Transverse colon (tissue), 4 donors: ENCODE results near the gene CTTN. TPM values are rescaled to one million over a fixed set of nuclear protein-coding genes. Genes with fewer than 3 reads are reported as not detected.

ENCODE experiments used
- DNase-seq: peaks from one replicate; pipeline ENCODE4 v3.0.0-alpha.2; 2019
- H3K27ac ChIP-seq, 4 donors: fragments of 200-600 bp; sonication (generic); 2 replicates each; pipeline ENCODE4 v1.5.1; 2016 to 2018; ENCODE audit warnings: inconsistent platforms in 4 of 4
- H3K27me3 ChIP-seq: fragments of 200-600 bp; sonication (generic); 2 replicates; pipeline ENCODE4 v1.5.1; 2017; ENCODE audit warnings: inconsistent platforms
- H3K36me3 ChIP-seq, 4 donors: fragments of 200-600 bp; sonication (generic); 2 replicates each; pipeline ENCODE4 v1.5.1; 2017 to 2019; ENCODE audit warnings: inconsistent platforms in 4 of 4
- H3K4me1 ChIP-seq, 4 donors: fragments of 200-600 bp; sonication (generic); 2 replicates each; pipeline ENCODE4 v1.5.1; 2017 to 2020; ENCODE audit warnings: inconsistent platforms in 4 of 4
- H3K4me3 ChIP-seq, 4 donors: fragments of 200-600 bp; sonication (generic); 1 replicate in 1 of 4; 2 replicates in 3 of 4; pipeline versions ENCODE4 v1.5.1 to v1.6.1; 2017 to 2019; ENCODE audit warnings: inconsistent platforms in 4 of 4
- H3K9me3 ChIP-seq, 2 donors: fragments of 200-600 bp; sonication (generic); 2 replicates each; pipeline ENCODE4 v1.5.1; 2017 to 2019; ENCODE audit warnings: inconsistent platforms in 2 of 2
- EP300 ChIP-seq: sonication (generic); formaldehyde crosslinking; IDR thresholded peaks from one replicate; pipeline ENCODE4 v1.6.1; 2017; ENCODE audit warnings: antibody characterized with exemption, low read depth
- POLR2A ChIP-seq: fragments of 450-650 bp; IDR thresholded peaks from one replicate; pipeline ENCODE4 v1.6.1; 2016; ENCODE audit warnings: antibody characterized with exemption, mild to moderate bottlenecking, moderate library complexity
- POLR2AphosphoS5 ChIP-seq, 3 donors: sonication (generic); formaldehyde crosslinking; IDR thresholded peaks; one replicate each; pipeline ENCODE4 v1.6.1; 2016; ENCODE audit warnings: antibody characterized with exemption in 3 of 3
- WGBS, 2 donors: methylation state at CpG; one replicate each; pipeline ENCODE4 v1.1.5; 2018; ENCODE audit warnings: low coverage in 1 of 2; 5-methylcytosine and 5-hydroxymethylcytosine counted together
- in situ Hi-C, 4 donors: fragments of 200-750 bp; cut with MboI; loops; one replicate each; pipeline versions ENCODE4 v1.15.0 to v1.15.1; 2017; ENCODE audit warnings: low sequenced_read_pairs in 3 of 4, low pct_ligation_motif_present in 1 of 4, low pct_unique_long_range_greater_than_20kb in 1 of 4
- intact Hi-C: fragments of 100-400 bp; cut with DNase I; formaldehyde crosslinking; loops from one replicate; pipeline ENCODE4 v1.15.1; 2023; ENCODE audit warnings: low total_unique reads
- total RNA-seq, 4 donors: library from RNA; depleted of rRNA; stranded (reverse); fragments of >200 nt; gene quantifications; one replicate each; pipeline ENCODE4 v1.1.0, GENCODE V29; 2016
- TF ChIP-seq, protein P1 (sequence below), 5 experiments: fragments of 200-600 bp in 3 of 5; fragments of 450-650 bp in 2 of 5; sonication (generic) in 3 of 5; IDR thresholded peaks; 1 replicate in 2 of 5; 2 replicates in 3 of 5; pipeline ENCODE4 v1.5.1; 2016 to 2017; ENCODE audit warnings: antibody characterized with exemption in 5 of 5, inconsistent platforms in 3 of 5, mild to moderate bottlenecking in 2 of 5, moderate library complexity in 1 of 5

The CTTN gene
- total RNA-seq, 4 donors from 2014 or later: 203 to 449 (median 365) TPM

DNA sequence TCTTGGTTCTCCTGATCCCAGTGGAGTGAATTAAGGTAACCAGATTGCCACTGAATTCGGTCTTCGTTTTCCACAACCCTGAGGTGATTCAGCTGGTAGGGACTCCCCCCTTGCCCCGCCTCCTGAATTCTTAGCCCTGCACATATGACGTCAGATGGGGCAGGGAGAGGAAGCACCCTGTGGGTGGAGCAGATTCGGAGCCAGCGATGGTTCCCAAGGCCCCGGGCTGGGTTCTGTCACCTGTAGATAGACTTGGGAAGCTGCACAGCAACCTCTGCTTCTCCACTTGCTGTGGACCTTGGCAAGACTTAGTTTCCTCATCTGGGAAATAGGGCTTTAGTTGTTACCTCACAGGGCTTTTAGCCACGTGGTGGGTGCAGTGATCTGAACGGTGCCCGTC lies 67.8 kb downstream of the CTTN start:
- in situ Hi-C loops: loop anchor here in 3 of 4 donors (5.0 to 10.0 kb wide), 2 partner anchors 286 to 289 kb away; no protein-coding TSS in a partner anchor
- intact Hi-C loops: loop anchor here (5.0 kb wide), 1 partner anchor 291 kb away; no protein-coding TSS in a partner anchor

GRCh38 chr11:70466596-70466995 lies 68.3 kb downstream of the CTTN start:
- in situ Hi-C loops (loop anchor here in 3 of 4 donors (5.0 to 10.0 kb wide), 2 partner anchors 286 to 288 kb away; no protein-coding TSS in a partner anchor), intact Hi-C loops (loop anchor here (5.0 kb wide), 1 partner anchor 291 kb away; no protein-coding TSS in a partner anchor)
- Histone ChIP-seq H3K4me3 (no peak overlapping the region), H3K9me3 (no peaks in the 10 kb centered on the region), H3K36me3 (no peaks in the 10 kb centered on the region), H3K27ac (no peak overlapping the region), H3K27me3 (no peaks in the 10 kb centered on the region), H3K4me1 (no peaks in the 10 kb centered on the region)
- WGBS, 2 donors: 88% methylated on average over 8 of the region's 8 CpGs; no CpG with 5 or more reads in 1 of the 2 donors
- no peak for DNase-seq
- TF ChIP-seq POLR2AphosphoS5 (IDR thresholded peaks at IDR 0.05) (no peak), EP300 (no peak), POLR2A (no peak)
- TF ChIP-seq, protein P1, sequence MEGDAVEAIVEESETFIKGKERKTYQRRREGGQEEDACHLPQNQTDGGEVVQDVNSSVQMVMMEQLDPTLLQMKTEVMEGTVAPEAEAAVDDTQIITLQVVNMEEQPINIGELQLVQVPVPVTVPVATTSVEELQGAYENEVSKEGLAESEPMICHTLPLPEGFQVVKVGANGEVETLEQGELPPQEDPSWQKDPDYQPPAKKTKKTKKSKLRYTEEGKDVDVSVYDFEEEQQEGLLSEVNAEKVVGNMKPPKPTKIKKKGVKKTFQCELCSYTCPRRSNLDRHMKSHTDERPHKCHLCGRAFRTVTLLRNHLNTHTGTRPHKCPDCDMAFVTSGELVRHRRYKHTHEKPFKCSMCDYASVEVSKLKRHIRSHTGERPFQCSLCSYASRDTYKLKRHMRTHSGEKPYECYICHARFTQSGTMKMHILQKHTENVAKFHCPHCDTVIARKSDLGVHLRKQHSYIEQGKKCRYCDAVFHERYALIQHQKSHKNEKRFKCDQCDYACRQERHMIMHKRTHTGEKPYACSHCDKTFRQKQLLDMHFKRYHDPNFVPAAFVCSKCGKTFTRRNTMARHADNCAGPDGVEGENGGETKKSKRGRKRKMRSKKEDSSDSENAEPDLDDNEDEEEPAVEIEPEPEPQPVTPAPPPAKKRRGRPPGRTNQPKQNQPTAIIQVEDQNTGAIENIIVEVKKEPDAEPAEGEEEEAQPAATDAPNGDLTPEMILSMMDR (IDR thresholded peaks at IDR 0.05): no peak

More for the DNA sequence above, 67.8 kb downstream of the CTTN start:
- no peaks in the 10 kb centered on the region for H3K9me3 ChIP-seq
- 40 to 46% methylated on average over 1 to 10 of the region's 10 CpGs for WGBS, 2 donors
- no peaks in the 10 kb centered on the region for H3K36me3 ChIP-seq
- no peak overlapping the region for H3K4me3 ChIP-seq
- H3K27me3 ChIP-seq: no peaks in the 10 kb centered on the region
- H3K4me1 ChIP-seq: no peaks in the 10 kb centered on the region
- TF ChIP-seq POLR2AphosphoS5 (IDR thresholded peaks at IDR 0.05): no peak
- TF ChIP-seq, protein P1 (IDR thresholded peaks at IDR 0.05): no peak
- TF ChIP-seq POLR2A: no peak
- TF ChIP-seq EP300: no peak
- no peak for DNase-seq
- H3K27ac ChIP-seq: no peak overlapping the region

DNA sequence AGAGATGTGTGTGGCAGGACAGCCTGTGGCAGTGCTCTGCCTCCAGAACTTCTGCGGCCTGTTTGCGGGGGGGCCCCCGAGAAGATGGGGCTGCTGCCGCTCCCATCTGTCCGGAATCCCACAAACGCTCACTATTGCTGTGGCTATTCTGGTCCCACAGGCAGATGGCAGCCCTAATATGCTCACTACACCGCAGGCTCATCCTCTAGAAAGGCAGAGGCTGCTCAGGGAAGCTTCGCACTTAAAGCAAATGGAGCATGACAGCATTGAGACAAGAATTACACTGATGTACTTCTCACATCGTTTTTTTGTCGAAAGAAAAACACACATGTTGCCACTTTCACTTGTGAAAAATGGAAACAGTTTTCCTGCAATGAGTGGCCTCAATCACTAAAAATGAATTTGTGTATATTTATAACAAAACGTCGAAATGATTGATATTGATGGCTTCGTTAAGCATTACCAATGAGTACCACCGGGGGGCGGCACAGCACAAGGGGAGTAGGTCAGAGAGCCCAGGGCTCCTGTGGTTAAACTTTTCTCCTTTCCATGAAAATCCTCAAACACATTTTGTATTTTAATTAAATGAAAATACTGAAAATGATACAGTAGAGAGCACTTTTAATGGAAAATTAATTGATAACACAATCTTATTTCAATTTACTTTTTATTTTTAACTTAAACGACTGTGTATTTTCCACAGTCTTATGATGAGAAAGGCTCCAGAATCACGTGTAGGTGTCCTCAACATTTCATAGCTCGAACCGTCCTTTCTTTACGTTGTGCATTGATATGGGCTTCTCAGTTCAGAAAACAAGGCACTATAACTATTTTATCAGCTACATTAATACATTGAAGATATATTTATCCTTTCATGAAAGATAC lies 69.1 kb downstream of the CTTN start:
- DNase-seq: peak; percentile 58
- Histone ChIP-seq H3K4me1 (no peaks in the 10 kb centered on the region), H3K36me3 (no peaks in the 10 kb centered on the region), H3K27ac (no peak overlapping the region), H3K27me3 (no peaks in the 10 kb centered on the region), H3K4me3 (no peak overlapping the region), H3K9me3 (no peaks in the 10 kb centered on the region)
- TF ChIP-seq EP300 (no peak), POLR2A (no peak), POLR2AphosphoS5 (IDR thresholded peaks at IDR 0.05) (peak in 1 of 3 donors; percentile 7)
- TF ChIP-seq, protein P1 (IDR thresholded peaks at IDR 0.05): peak; percentile 80 to 89 (median 85)
- 26 to 44% methylated on average over 12 to 20 of the region's 20 CpGs for WGBS, 2 donors
- in situ Hi-C loops (loop anchor here in 3 of 4 donors (5.0 to 10.0 kb wide), 2 partner anchors 285 to 287 kb away; no protein-coding TSS in a partner anchor), intact Hi-C loops (loop anchor here (5.0 kb wide), 1 partner anchor 290 kb away; no protein-coding TSS in a partner anchor)
